H9 (cell line): ENCODE results near the gene NME5. TPM values are rescaled to one million over a fixed set of nuclear protein-coding genes. Genes with fewer than 3 reads are reported as not detected.

Source experiments
- DNase-seq: peaks from one replicate; pipeline ENCODE4 v3.0.0-alpha.2; 2017
- H2AFZ ChIP-seq: one replicate; pipeline ENCODE4 v1.6.1; 2013; ENCODE audit warnings: mild to moderate bottlenecking, low read length, control low read depth, moderate library complexity
- H2AK5ac ChIP-seq: 2 replicates; pipeline ENCODE4 v1.6.1; 2013; ENCODE audit warnings: low read length, control low read depth, mixed read lengths; ENCODE audit not compliant: insufficient read length
- H2BK120ac ChIP-seq: one replicate; pipeline ENCODE4 v1.6.1; 2013; ENCODE audit warnings: low read depth, mild to moderate bottlenecking, low read length, control low read depth, inconsistent platforms; ENCODE audit not compliant: poor library complexity, severe bottlenecking
- H2BK12ac ChIP-seq: 2 replicates; pipeline ENCODE4 v1.6.1; 2013; ENCODE audit warnings: low read length, control low read depth, mixed read lengths, low read depth; ENCODE audit not compliant: insufficient read length
- H2BK15ac ChIP-seq: 2 replicates; pipeline ENCODE4 v1.6.1; 2013; ENCODE audit warnings: low read depth, low read length, control low read depth
- H2BK20ac ChIP-seq: one replicate; pipeline ENCODE4 v1.6.1; 2013; ENCODE audit warnings: low read depth, mild to moderate bottlenecking, low read length, control low read depth, inconsistent platforms; ENCODE audit not compliant: poor library complexity, severe bottlenecking
- H2BK5ac ChIP-seq: 2 replicates; pipeline ENCODE4 v1.6.1; 2013; ENCODE audit warnings: low read length, control low read depth, mixed read lengths; ENCODE audit not compliant: insufficient read length
- H3K14ac ChIP-seq: 2 replicates; pipeline ENCODE4 v1.6.1; 2013; ENCODE audit warnings: low read length, control low read depth; ENCODE audit not compliant: insufficient read depth
- H3K18ac ChIP-seq: 2 replicates; pipeline ENCODE4 v1.6.1; 2013; ENCODE audit warnings: low read depth, mild to moderate bottlenecking, mixed read lengths, low read length, control low read depth; ENCODE audit not compliant: insufficient read length
- H3K23ac ChIP-seq: 2 replicates; pipeline ENCODE4 v1.6.1; 2013; ENCODE audit warnings: low read length, control low read depth, mixed read lengths, low read depth; ENCODE audit not compliant: insufficient read length
- H3K23me2 ChIP-seq: 2 replicates; pipeline ENCODE4 v1.6.1; 2013; ENCODE audit warnings: low read depth, mild to moderate bottlenecking, mixed read lengths, low read length, control low read depth; ENCODE audit not compliant: insufficient read length, poor library complexity, severe bottlenecking
- H3K27ac ChIP-seq: 2 replicates; pipeline ENCODE4 v1.5.1; 2013; ENCODE audit warnings: low read length, control low read depth, mixed read lengths, low read depth; ENCODE audit not compliant: insufficient read length
- H3K27me3 ChIP-seq: 2 replicates; pipeline ENCODE4 v1.6.1; 2013; ENCODE audit warnings: low read length, control low read depth, inconsistent platforms; ENCODE audit not compliant: insufficient read depth
- H3K4ac ChIP-seq: 2 replicates; pipeline ENCODE4 v1.6.1; 2013; ENCODE audit warnings: low read depth, mild to moderate bottlenecking, control low read depth, inconsistent platforms, low read length, moderate library complexity
- H3K4me1 ChIP-seq: 2 replicates; pipeline ENCODE4 v1.6.1; 2013; ENCODE audit warnings: low read length, control low read depth, inconsistent platforms; ENCODE audit not compliant: insufficient read depth
- H3K4me2 ChIP-seq: 2 replicates; pipeline ENCODE4 v1.6.1; 2013; ENCODE audit warnings: low read length, control low read depth, mixed read lengths; ENCODE audit not compliant: insufficient read length, insufficient read depth
- H3K56ac ChIP-seq: 2 replicates; pipeline ENCODE4 v1.6.1; 2013; ENCODE audit warnings: low read depth, mild to moderate bottlenecking, mixed read lengths, low read length, control low read depth; ENCODE audit not compliant: insufficient read length
- H3K79me1 ChIP-seq: 2 replicates; pipeline ENCODE4 v1.6.1; 2013; ENCODE audit warnings: low read depth, mild to moderate bottlenecking, moderate library complexity, low read length, control low read depth, inconsistent platforms; ENCODE audit not compliant: insufficient read depth, poor library complexity, severe bottlenecking
- H3K79me2 ChIP-seq: 2 replicates; pipeline ENCODE4 v1.6.1; 2013; ENCODE audit warnings: low read length, control low read depth, inconsistent platforms; ENCODE audit not compliant: insufficient read depth
- H3K9ac ChIP-seq: 2 replicates; pipeline ENCODE4 v1.6.1; 2013; ENCODE audit warnings: low read length, control low read depth, mixed read lengths; ENCODE audit not compliant: insufficient read length; ENCODE audit errors: extremely low read depth
- H3K9me3 ChIP-seq: one replicate; pipeline ENCODE4 v1.6.1; 2013; ENCODE audit warnings: low read depth, low read length, inconsistent platforms; ENCODE audit not compliant: control insufficient read depth
- H3T11ph ChIP-seq: one replicate; pipeline ENCODE4 v1.6.1; 2013; ENCODE audit warnings: mild to moderate bottlenecking, low read length, control low read depth, inconsistent platforms
- H4K20me1 ChIP-seq: one replicate; pipeline ENCODE4 v1.6.1; 2013; ENCODE audit not compliant: control insufficient read depth, insufficient read length, insufficient read depth
- H4K5ac ChIP-seq: 2 replicates; pipeline ENCODE4 v1.6.1; 2013; ENCODE audit warnings: low read depth, mild to moderate bottlenecking, mixed read lengths, low read length, control low read depth; ENCODE audit not compliant: insufficient read length
- H4K8ac ChIP-seq: replicated peaks from 2 replicates; pipeline ENCODE4 v1.6.1; 2013; ENCODE audit warnings: low read length, control low read depth, mixed read lengths, low read depth; ENCODE audit not compliant: insufficient read length
- H4K91ac ChIP-seq: 2 replicates; pipeline ENCODE4 v1.6.1; 2013; ENCODE audit warnings: low read depth, mild to moderate bottlenecking, moderate library complexity, mixed read lengths, low read length, control low read depth; ENCODE audit not compliant: insufficient read length
- H3K27ac Mint-ChIP-seq, 3 experiments: 2 replicates in 2 of 3; 3 replicates in 1 of 3; pipeline ENCODE4 v1.8.0; 2020 to 2021; ENCODE audit warnings: mixed read lengths in 3 of 3, mild to moderate bottlenecking in 1 of 3, moderate library complexity in 1 of 3
- H3K27me3 Mint-ChIP-seq: 2 replicates; pipeline ENCODE4 v1.8.0; 2021; ENCODE audit warnings: low read depth, mild to moderate bottlenecking, moderate library complexity, mixed read lengths
- H3K36me3 Mint-ChIP-seq, 3 experiments: 2 replicates in 2 of 3; 3 replicates in 1 of 3; pipeline ENCODE4 v1.8.0; 2020 to 2021; ENCODE audit warnings: low read depth in 3 of 3, mixed read lengths in 3 of 3; ENCODE audit not compliant: insufficient read depth in 1 of 3
- H3K4me1 Mint-ChIP-seq, 2 experiments: 2 replicates each; pipeline ENCODE4 v1.8.0; 2020; ENCODE audit warnings: mixed read lengths in 2 of 2
- H3K4me3 Mint-ChIP-seq, 2 experiments: 2 replicates in 1 of 2; 3 replicates in 1 of 2; pipeline ENCODE4 v1.8.0; 2020 to 2021; ENCODE audit warnings: mild to moderate bottlenecking in 2 of 2, mixed read lengths in 2 of 2, moderate library complexity in 1 of 2
- H3K9me3 Mint-ChIP-seq, 2 experiments: 2 replicates in 1 of 2; 3 replicates in 1 of 2; pipeline ENCODE4 v1.8.0; 2020; ENCODE audit warnings: mild to moderate bottlenecking in 2 of 2, mixed read lengths in 2 of 2, moderate library complexity in 1 of 2
- WGBS: extraction: QIAGEN DNeasy Blood & Tissue Kit; methylation state at CpG from one replicate; pipeline ENCODE4 v1.1.7; 2013; ENCODE audit warnings: missing lambda C conversion rate, low lambda C conversion rate, mixed read lengths; ENCODE audit not compliant: insufficient read length; ENCODE audit errors: extremely low coverage; 5-methylcytosine and 5-hydroxymethylcytosine counted together
- total RNA-seq: library from RNA; stranded (reverse); gene quantifications from 2 replicates; pipeline ENCODE4 v1.2.1, GENCODE V29; 2021
- TF ChIP-seq, protein P1 (sequence below): fragments of 200-600 bp; sonication (generic); conservative IDR thresholded peaks from 3 replicates; pipeline ENCODE4 v1.8.0; 2021; ENCODE audit warnings: antibody characterized with exemption, mild to moderate bottlenecking

Gene NME5
- total RNA-seq, 1 experiment from 2014 or later: 0.96 TPM

DNA sequence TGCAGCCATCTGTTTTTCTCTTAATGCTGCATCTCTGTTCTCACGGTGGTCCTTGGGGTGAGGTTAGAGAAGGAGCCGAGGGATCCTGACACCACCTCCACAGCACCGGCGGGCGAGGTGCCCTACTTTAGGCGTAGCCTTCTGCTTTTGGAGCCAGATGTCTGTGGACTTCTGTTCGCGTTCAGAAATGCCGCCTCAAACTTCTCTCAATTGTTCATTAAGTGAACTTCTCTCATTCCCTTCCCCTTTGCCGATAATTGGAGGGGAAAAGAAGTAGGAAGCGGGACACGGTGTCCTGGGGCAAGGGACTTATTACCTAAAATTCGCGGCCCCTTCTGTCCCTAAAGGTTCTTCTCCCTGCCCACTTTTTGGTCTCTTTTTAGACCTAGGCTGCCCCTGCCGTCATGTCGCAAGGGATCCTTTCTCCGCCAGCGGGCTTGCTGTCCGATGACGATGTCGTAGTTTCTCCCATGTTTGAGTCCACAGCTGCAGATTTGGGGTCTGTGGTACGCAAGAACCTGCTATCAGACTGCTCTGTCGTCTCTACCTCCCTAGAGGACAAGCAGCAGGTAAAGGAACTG is 40.1 kb upstream of the NME5 start:
- H4K20me1 ChIP-seq: no peaks in the 10 kb centered on the region
- Mint-ChIP-seq H3K4me3 (no peak overlapping the region), H3K27ac (no peak overlapping the region; a peak in 1 of 7 replicates), H3K9me3 (no peaks in the 10 kb centered on the region), H3K36me3 (peaks cover 34 to 59% (median 58%) of the 10 kb centered on the region in 3 experiments), H3K4me1 (peaks cover 12 to 16% of the 10 kb centered on the region in 2 experiments), H3K27me3 (no peaks in the 10 kb centered on the region)
- peaks cover 4% of the 10 kb centered on the region; the same call in 1 of the 2 replicates for H3K79me2 ChIP-seq
- H2BK12ac ChIP-seq: no peak overlapping the region
- H2BK120ac ChIP-seq: no peak overlapping the region
- H2AK5ac ChIP-seq: no peak overlapping the region
- WGBS: no CpG with 5 or more reads among the region's 23 CpGs
- H4K91ac ChIP-seq: no peak overlapping the region
- no peaks in the 10 kb centered on the region for H3K79me1 ChIP-seq
- no peak overlapping the region for H2BK5ac ChIP-seq
- no peak overlapping the region for H2BK15ac ChIP-seq
- peak; percentile 27 for DNase-seq
- H4K5ac ChIP-seq: no peak overlapping the region
- peak overlapping the region; percentile 68 for H3K18ac ChIP-seq
- H3K4ac ChIP-seq: no peak overlapping the region
- H3K4me1 ChIP-seq: no peaks in the 10 kb centered on the region
- H3K23me2 ChIP-seq: peaks cover 8% of the 10 kb centered on the region
- H3T11ph ChIP-seq: no peak overlapping the region
- peak overlapping the region; percentile 92; the same call in 1 of the 2 replicates for H3K14ac ChIP-seq
- peak overlapping the region; percentile 12 for H3K27ac ChIP-seq
- no peak overlapping the region for H2BK20ac ChIP-seq
- H3K23ac ChIP-seq: no peak overlapping the region
- no peak overlapping the region for H2AFZ ChIP-seq
- H4K8ac ChIP-seq: no peak overlapping the region
- no peaks in the 10 kb centered on the region for H3K27me3 ChIP-seq
- peak overlapping the region; percentile 84 for H3K9ac ChIP-seq
- TF ChIP-seq, protein P1, sequence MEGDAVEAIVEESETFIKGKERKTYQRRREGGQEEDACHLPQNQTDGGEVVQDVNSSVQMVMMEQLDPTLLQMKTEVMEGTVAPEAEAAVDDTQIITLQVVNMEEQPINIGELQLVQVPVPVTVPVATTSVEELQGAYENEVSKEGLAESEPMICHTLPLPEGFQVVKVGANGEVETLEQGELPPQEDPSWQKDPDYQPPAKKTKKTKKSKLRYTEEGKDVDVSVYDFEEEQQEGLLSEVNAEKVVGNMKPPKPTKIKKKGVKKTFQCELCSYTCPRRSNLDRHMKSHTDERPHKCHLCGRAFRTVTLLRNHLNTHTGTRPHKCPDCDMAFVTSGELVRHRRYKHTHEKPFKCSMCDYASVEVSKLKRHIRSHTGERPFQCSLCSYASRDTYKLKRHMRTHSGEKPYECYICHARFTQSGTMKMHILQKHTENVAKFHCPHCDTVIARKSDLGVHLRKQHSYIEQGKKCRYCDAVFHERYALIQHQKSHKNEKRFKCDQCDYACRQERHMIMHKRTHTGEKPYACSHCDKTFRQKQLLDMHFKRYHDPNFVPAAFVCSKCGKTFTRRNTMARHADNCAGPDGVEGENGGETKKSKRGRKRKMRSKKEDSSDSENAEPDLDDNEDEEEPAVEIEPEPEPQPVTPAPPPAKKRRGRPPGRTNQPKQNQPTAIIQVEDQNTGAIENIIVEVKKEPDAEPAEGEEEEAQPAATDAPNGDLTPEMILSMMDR: no peak
- H3K4me2 ChIP-seq: peak overlapping the region; percentile 84
- peak overlapping the region; percentile 3 for H3K56ac ChIP-seq
- H3K9me3 ChIP-seq: no peaks in the 10 kb centered on the region
